GM12873 (cell line): ENCODE results near the gene DGKH.

Source experiments
- CTCF ChIP-seq: IDR thresholded peaks from 2 replicates; pipeline ENCODE4 v1.5.1; 2012; ENCODE audit warnings: low read depth, mild to moderate bottlenecking, moderate library complexity, low read length, control low read depth; ENCODE audit not compliant: insufficient read depth; ENCODE audit errors: missing control alignments

The DGKH gene

GRCh38 chr13:42277618-42278276 is 229.3 kb downstream of the DGKH start:
- no peak for TF ChIP-seq CTCF

GRCh38 chr13:42279080-42279479 is 230.6 kb downstream of the DGKH start:
- no peak for TF ChIP-seq CTCF

- no peak for TF ChIP-seq CTCF
These were observed 231.5 kb downstream of the DGKH start for GRCh38 chr13:42279986-42280385.

- no peak for TF ChIP-seq CTCF
These were observed 232.1 kb downstream of the DGKH start for GRCh38 chr13:42280537-42280936.

GRCh38 chr13:42283574-42283973 is 235.1 kb downstream of the DGKH start:
- TF ChIP-seq CTCF = no peak

- TF ChIP-seq CTCF = no peak
These were observed 235.6 kb downstream of the DGKH start for GRCh38 chr13:42284068-42284467.
